ENCODE data around the gene BNIP3. TPM values are rescaled to one million over a fixed set of nuclear protein-coding genes. Genes with fewer than 3 reads are reported as not detected.

Gene BNIP3
- total and polyA plus RNA-seq, 2 of the 8 experiments (the other 6 are each of a cell fraction or from before 2014, with no cell fraction given), result 25.8 to 58.9 TPM

DNA sequence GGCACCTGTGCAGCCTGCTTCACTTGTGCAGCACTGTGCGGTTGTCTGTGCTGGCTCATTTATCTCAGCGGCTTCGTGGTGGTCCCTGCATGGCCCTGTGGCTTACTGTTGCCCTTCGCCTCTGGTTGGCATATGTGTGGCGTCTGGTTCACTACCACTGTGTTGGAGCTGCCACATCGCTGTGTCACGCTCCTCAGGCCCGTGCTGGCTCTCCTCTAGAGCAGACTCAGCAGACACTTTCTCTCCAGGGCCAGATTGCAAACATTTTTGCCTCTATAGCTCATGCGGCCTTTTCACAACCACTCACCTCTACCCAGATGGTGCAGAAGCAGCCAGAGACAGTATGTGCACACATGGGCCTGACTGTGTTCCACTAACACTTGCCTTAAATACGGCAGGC lies 43.0 kb downstream of the BNIP3 start:
- no peak overlapping the region for H2BK120ac ChIP-seq (replicated peaks; ENCODE audit: low read depth, low read length)
- H3K9ac ChIP-seq (replicated peaks in 1 of 4; ENCODE audit: extremely low read depth in 1 of 4, low read depth in 3 of 4, low read length in 3 of 4), result no peak overlapping the region
- H3K18ac ChIP-seq (ENCODE audit: extremely low read depth, low read length), result no peak overlapping the region
- no peak overlapping the region for H3K27ac ChIP-seq (ENCODE audit: low read depth, low read length)
- peaks cover 10% of the 10 kb centered on the region for H3K79me1 ChIP-seq (ENCODE audit: low read depth, low read length)
- H3K79me2 ChIP-seq (ENCODE audit: control insufficient read depth in 1 of 2, insufficient read depth in 2 of 2, low read length in 2 of 2), result peaks cover 0 to 25% of the 10 kb centered on the region in 2 experiments; a peak in 2 of 4 replicates
- H2BK5ac ChIP-seq (ENCODE audit: low read depth, low read length), result no peak overlapping the region
- DNase-seq (ENCODE audit: low read depth in 1 of 2, low spot score in 2 of 2), result no peak
- no peak overlapping the region for H3K4me3 ChIP-seq (ENCODE audit: extremely low read depth in 1 of 4, insufficient read depth in 2 of 4, low read depth in 3 of 4, low read length in 4 of 4)
- H2BK20ac ChIP-seq (ENCODE audit: low read length), result no peak overlapping the region
- no peak overlapping the region for H4K91ac ChIP-seq (replicated peaks; ENCODE audit: insufficient read length, low read length)
- no peak overlapping the region for H2AFZ ChIP-seq (ENCODE audit: low read length)
- H2AK5ac ChIP-seq (ENCODE audit: low read depth, low read length), result no peak overlapping the region
- no peaks in the 10 kb centered on the region for H3K23me2 ChIP-seq (ENCODE audit: low read depth, low read length)
- no peak overlapping the region for H3K4me2 ChIP-seq (ENCODE audit: insufficient read depth in 1 of 2, low read depth in 2 of 2, low read length in 2 of 2)
- H3K14ac ChIP-seq (ENCODE audit: insufficient read length), result no peak overlapping the region
- H2BK12ac ChIP-seq (ENCODE audit: low read depth, low read length), result no peak overlapping the region
- no peaks in the 10 kb centered on the region for H3K27me3 ChIP-seq (replicated peaks in 1 of 4; ENCODE audit: control insufficient read depth in 3 of 4, extremely low read depth in 1 of 4, insufficient read depth in 3 of 4, low read length in 3 of 4)
- no peaks in the 10 kb centered on the region for H3K9me3 ChIP-seq (ENCODE audit: insufficient read depth in 2 of 2, low read depth in 1 of 2, low read length in 1 of 2)
- H3K36me3 ChIP-seq (ENCODE audit: control insufficient read depth in 2 of 4, insufficient read depth in 4 of 4, low read length in 3 of 4), result peaks cover 3 to 22% (median 19%) of the 10 kb centered on the region in 4 experiments; a peak in 7 of 8 replicates
- POLR2A ChIA-PET (ENCODE audit: partially characterized antibody), result interaction anchor here (1.0 kb wide), 1 partner anchor 39 kb away, joined by 3 read pairs; no protein-coding TSS in a partner anchor
- WGBS, 2 experiments (ENCODE audit: extremely low coverage in 1 of 2, insufficient coverage in 1 of 2, insufficient read length in 1 of 2, insufficient replicate concordance in 2 of 2, low coverage in 1 of 2, low lambda C conversion rate in 2 of 2, missing lambda C conversion rate in 1 of 2), result 88% methylated on average over 10 of the region's 10 CpGs; no CpG with 5 or more reads in 1 of the 2 experiments
- H3K4ac ChIP-seq (replicated peaks; ENCODE audit: insufficient read length, low read depth, low read length), result no peak overlapping the region
- no peak overlapping the region for H3K56ac ChIP-seq (replicated peaks; ENCODE audit: insufficient read length, low read depth, low read length)
- FAIRE-seq, result no peak
- no peak overlapping the region for H3K23ac ChIP-seq (ENCODE audit: insufficient read length)
- no peak overlapping the region for H4K8ac ChIP-seq (ENCODE audit: extremely low read depth, insufficient read depth, low read length)
- peaks cover 1 to 9% of the 10 kb centered on the region in 2 experiments for H4K20me1 ChIP-seq (replicated peaks in 1 of 2; ENCODE audit: control insufficient read depth in 1 of 2, insufficient read depth in 2 of 2, low read length in 2 of 2)
- CTCF ChIA-PET (ENCODE audit: partially characterized antibody), result interaction anchor here (0.6 to 1.5 kb wide), 2 partner anchors 9 to 11 kb away, joined by 3 to 7 read pairs; no protein-coding TSS in a partner anchor
- no peak overlapping the region for H2BK15ac ChIP-seq (ENCODE audit: low read length)
- no peak overlapping the region for H4K5ac ChIP-seq (ENCODE audit: insufficient read length, low read depth, low read length)
- H3K4me1 ChIP-seq (replicated peaks in 1 of 4; ENCODE audit: control insufficient read depth in 3 of 4, insufficient read depth in 4 of 4, low read length in 3 of 4), result no peaks in the 10 kb centered on the region; a peak in 1 of 7 replicates
- TF ChIP-seq CEBPB (IDR thresholded peaks at IDR 0.05; ENCODE audit: low read depth, low read length) (no peak), ZNF274 (IDR thresholded peaks at IDR 0.05; ENCODE audit: borderline replicate concordance, extremely low read depth, low read length) (no peak)
